GM21360 (cell line): ENCODE data around the gene WNT8A.

Source experiments
- ATAC-seq: cut with Tn5 transposase; IDR thresholded peaks from one replicate; pipeline ENCODE4 v1.9.1; 2021; ENCODE audit warnings: mild to moderate bottlenecking, moderate library complexity; ENCODE audit not compliant: unreplicated experiment

Gene WNT8A

DNA sequence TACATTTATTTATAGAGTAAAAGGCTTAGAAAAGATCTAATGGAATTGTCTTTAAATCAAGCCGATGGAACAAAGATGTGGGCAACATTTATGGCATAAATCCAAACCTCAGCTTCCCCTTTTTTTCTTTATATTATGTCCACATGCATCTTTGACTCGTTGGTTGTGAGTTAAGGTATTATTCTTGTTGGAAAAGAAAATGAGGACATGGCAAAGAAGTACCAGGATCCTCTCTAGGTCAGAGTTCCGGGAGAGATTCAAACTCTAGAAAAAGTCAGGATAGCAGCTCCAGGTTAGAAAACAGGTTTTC lies 55.9 kb downstream of the WNT8A start:
- ATAC-seq = no peak

DNA sequence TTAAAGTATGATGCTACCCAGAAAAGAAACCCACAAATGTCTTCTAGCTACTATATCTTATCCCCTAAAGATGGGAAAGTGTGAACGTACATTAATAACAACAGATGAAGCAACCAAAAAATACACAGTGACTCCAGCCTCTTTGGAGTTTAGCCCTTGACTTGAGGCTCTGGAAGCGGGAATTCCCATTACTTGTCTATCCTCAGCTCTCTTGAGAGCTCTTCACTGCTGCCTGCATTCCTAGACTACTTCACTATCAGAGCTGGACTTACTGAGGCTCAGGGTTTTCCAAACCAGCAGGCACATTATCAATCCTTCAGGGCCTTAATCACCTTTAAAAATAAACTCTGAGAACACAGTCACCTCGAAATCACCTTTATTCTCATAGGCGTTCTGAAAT lies 56.4 kb downstream of the WNT8A start:
- ATAC-seq = no peak
